OCI-LY3 (cell line): ENCODE data around the gene ROCK2.

Experiments used
- CTCF ChIP-seq: fragments of 200-600, 300-600 bp; sonication (generic); IDR thresholded peaks from 2 replicates; pipeline ENCODE4 v1.5.1; 2014; ENCODE audit warnings: antibody characterized with exemption, low read length, low read depth
- EZH2phosphoT487 ChIP-seq: fragments of 200-600 bp; shearing (Covaris generic); IDR thresholded peaks from 2 replicates; pipeline ENCODE4 v1.6.1; 2018; ENCODE audit warnings: antibody characterized with exemption, mixed run types, low read depth

GRCh38 chr2:11213090-11213638 is 131.3 kb downstream of the ROCK2 start:
- TF ChIP-seq CTCF = no peak
- no peak for TF ChIP-seq EZH2phosphoT487
